Astrocyte of the hippocampus (primary cell): ENCODE results near the gene EBLN2.

ENCODE experiments used
- DNase-seq: peaks from one replicate; pipeline ENCODE4 v3.0.0; 2011; ENCODE audit warnings: low read depth, low spot score

The EBLN2 gene

DNA sequence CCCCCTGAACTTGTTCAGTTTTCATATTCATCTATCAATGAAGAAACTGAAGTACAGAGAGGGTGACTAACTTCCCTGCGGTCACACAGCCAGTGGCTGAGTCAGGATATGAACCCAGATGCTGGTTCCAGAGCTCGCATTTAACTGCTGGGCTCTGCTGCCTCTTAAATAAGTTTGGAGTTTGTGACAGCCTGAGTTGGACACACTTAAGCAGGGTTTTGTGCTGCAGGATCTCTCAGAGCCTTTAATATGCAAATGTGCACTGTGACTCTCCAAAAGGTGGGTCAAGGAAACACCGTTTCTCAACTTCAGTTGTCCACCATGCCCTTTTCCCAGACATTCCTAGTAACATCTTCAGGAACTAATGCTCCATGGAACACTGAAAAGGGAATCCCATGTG, 45.8 kb downstream of the EBLN2 start:
- DNase-seq = no peak

DNA sequence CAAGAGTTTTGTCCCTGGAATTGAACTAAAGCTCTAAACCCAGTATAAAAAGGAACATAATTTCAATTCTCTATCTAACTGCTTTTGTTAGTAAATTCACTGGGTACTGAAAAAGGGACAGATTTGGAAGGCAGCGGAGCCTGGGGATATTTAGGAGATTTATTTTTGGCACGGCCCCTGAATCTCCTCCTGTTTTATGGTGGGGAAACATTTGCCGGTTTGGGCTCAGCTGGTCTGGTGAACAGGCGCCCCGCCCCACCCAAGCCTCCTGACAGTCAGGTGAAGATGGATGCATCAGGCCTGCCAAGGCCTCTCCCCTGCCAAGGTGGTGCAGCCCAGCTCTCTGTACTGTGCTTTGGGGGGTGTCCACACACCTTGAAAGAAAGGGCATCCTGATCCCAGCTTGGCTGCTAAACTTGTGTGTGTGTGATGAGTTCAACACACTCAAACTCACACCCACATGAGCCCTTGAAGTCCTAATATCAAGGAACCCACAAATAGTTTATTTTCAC, 46.3 kb downstream of the EBLN2 start:
- DNase-seq = no peak

DNA sequence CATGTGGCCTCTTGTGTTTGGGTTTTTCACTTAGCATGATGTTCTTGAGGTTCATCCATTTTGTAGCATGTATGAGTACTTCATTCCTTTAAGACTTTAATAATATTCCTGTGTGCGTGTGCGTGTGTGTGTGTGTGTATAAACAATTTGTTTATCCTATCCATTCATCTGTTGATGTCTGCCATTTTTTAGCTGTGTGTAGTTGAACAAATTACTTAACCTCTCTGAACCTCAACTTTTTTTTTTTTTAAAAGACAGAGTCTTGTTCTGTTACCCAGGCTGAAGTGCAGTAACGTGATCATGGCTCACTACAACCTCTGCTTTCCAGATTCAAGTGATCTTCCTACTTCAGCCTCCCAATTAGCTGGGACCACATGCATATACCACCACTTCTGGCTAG, 47.3 kb downstream of the EBLN2 start:
- no peak for DNase-seq

DNA sequence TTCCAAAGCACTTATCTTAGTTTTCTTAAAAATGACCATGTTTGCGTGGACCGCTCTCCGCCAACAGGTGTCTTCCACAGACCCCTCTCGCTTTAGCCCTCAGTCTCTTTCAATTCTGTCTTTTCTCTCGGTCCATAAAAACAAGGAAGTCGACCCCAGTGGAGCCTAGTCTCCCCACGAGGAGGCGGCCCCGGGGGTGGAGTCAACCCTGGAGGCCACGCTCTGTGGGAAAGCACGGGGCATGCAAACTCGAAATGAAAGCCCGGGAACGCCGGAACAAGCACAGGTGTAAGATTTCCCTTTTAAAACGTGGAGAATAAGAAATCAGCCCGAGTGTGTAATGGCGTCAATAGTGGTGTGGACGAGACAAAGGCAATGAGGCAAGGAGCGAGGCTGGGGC, 49.1 kb downstream of the EBLN2 start:
- DNase-seq = no peak
